Left kidney (tissue), 2 donors: ENCODE measurements around the gene PXDN. TPM values are rescaled to one million over a fixed set of nuclear protein-coding genes. Genes with fewer than 3 reads are reported as not detected.
"Not testable (repeated sequence)": the region's sequence is repeated elsewhere in the genome, so short reads cannot be mapped to it uniquely, and the experiment has no call there.

Experiments
- DNase-seq: peaks from one replicate; pipeline ENCODE4 v3.0.0-alpha.2; 2013
- polyA plus RNA-seq: library from polyadenylated mRNA; unstranded; fragments of 120-200 nt; gene quantifications from one replicate; pipeline ENCODE4 v1.2.1, GENCODE V29; 2013; ENCODE audit not compliant: insufficient read length

PXDN gene
- polyA plus RNA-seq, 1 donor = 154 TPM

DNA sequence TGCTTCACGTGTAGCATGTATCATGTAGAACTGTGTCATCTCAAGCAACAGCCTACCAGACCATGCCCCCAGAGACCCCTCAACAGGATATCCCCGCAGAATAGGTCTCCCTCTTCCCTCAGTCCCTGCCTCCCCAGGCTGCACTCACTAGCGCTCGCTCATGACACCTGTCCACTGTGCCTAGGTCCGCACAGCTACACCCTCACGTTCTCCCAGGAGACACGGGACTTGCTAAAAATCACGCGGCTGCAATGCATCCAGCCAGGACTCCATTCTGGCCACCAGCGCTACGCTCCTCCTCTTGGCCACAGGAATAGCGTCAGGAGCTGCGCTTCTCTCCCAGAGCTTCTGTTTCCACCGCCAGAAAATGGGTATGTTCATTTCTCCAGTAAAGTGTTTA is 2.5 kb downstream of the PXDN start:
- no peak for DNase-seq

DNA sequence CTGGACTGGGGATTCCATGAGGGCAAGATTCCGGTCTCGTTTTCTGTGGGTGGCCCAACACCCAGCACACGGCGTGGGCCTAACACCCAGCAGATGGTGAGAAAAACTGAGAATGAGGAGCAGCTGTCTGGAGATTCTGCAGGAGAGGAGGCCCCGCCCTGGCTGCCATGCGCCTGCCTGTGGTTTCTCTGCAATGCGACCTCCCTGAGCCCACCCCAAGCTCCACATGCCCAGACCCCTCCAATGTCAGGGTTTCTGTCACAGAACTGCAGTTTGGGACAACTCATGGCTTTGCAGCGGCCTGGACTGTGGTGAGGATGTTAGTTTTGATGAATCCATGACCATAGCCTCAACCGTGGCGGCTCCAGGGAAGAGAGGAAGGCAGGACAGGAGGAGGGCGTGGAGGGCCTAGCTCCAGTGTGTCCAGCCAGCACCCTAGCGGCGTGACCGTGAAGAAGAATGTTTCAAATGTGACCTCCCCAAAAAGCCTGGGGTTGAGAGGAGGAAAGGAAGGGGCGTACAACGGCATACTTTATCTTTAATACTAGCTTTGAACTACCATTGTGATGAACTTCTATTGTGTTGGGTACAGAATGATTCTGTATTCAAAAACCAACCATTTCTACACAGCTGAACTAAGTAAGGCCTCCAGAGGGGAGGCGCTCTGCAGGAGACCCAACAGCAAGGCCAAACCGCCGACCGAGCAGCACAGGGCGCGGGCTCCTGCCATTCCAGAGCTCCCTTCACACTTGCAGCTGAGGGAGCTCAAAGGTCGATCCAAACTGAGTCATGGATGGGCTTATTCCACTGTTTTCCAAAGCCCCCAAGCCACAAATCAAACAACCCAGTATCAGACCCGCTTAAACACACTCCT is 3.4 kb downstream of the PXDN start:
- no peak for DNase-seq

DNA sequence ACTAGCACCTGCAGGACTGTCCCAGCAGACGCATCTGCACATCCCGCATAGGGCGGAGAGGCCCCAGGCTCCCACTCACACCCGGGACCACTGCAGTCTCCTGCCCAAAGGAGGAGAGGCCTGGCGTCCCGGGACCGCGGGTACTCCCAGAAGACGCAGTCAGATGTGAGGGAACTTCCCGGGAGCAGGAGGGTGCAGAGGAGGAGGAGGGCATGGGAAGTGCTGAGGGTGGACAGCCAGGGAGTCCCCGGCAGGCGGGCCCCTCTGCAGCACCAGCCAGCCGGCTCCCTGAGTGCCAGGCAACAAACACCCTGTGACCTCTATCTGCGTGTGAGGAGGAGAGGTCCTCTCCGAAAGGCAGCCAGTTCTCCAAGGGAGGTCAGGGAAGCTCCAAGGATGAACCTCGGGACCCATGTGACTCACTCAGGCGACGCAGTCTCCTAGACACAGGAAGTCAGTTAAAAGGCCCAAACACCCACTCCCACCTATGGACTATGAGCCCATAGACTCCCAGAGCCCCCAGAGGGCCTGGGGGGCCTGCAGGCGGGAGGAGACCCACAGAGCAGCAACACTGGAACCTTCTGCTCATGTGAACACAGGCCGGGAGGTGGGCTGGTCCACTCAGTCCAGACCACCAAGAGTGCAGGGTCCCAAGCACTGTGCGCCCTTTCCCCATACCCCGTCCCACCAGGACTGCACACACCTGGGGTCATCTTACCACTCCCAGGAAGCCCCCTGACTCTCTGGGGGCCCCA is 4.2 kb downstream of the PXDN start:
- DNase-seq = no peak

- no peak for DNase-seq
Measured at GRCh38 chr2:1739322-1739957, 4.9 kb downstream of the PXDN start.

- DNase-seq = no peak
Measured at GRCh38 chr2:1738646-1739302, 5.5 kb downstream of the PXDN start.

- no peak for DNase-seq
Measured at GRCh38 chr2:1738163-1738562, 6.2 kb downstream of the PXDN start.

GRCh38 chr2:1736997-1737480 is 7.3 kb downstream of the PXDN start:
- no peak for DNase-seq

GRCh38 chr2:1736045-1736444 is 8.3 kb downstream of the PXDN start:
- DNase-seq = no peak

DNA sequence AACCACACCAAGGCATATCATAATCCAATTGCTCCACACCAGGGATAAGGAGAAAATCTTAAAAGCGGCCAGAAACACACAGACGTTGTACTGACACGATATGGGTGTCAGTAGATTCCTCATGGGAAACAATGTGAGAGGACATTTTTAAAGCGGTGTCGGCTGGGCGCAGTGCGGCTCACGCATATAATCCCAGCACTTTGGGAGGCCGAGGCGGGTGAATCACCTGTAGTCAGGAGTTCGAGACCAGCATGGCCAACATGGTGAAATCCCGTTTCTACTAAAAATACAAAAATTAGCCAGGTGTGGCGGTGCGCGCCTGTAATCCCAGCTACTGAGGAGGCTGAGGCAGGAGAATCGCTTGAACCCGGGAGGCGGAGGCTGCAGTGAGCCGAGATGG is 11.0 kb downstream of the PXDN start:
- DNase-seq = not testable (repeated sequence)

DNA sequence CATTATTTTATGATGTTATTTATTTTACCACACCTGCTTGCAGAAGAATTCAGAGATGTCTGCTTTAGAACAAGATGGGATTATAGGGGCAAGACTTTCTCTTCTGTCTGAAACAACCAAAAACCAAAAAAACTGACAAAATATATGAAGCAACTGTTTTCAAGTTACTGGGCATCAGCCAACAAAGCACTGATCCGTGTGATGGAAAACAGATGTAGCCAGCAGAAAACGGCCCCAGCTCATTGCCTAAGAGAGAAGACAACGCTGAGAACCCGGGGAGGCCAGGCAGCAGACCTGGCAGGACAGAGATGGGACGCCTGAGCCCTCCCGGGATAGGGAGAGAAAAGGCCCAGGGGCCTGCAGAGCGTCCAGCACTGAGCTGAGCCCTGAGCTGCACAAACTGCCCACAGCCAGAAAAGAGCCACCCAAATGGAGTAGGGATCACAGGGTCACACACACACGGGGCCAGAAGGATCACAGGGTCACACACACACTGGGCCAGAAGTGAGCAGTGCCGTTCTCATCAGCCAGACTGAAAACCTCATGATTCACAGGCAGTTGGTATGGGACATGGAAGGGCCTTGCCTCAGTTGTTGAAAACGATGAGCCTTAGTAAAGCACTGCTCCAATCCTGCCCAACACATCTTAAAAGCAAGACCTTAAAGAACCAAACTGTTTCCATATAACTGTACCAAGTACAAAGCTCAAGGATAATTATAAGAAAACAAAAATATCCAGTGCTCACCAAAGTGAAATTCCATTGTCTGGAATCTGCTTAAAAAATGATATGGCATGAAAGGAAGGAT is 12.1 kb downstream of the PXDN start:
- DNase-seq = no peak

DNA sequence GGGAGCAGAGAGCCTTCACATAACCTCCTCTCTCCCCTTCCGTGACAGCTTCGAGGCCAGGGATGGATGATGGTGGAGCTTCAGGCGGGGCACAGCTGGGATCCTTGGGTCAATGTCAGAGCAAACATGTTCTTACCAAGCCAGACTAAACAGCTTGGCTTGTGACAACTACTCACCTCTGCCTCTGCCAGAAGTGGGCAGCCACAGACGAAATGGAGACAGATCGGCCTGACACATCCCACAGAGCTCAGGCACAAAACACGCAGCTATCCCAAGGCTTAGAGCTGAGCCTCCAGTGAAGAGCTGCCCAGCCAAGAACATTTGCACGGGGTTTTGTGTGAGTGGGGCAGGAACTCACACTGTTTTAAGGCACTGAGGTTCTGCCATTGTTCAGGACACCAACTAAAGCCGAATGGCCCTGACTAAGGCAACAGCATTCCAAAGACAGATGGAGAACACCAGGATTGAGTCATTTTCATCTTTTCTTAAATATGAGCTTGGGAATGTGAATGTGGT is 12.8 kb downstream of the PXDN start:
- no peak for DNase-seq

DNA sequence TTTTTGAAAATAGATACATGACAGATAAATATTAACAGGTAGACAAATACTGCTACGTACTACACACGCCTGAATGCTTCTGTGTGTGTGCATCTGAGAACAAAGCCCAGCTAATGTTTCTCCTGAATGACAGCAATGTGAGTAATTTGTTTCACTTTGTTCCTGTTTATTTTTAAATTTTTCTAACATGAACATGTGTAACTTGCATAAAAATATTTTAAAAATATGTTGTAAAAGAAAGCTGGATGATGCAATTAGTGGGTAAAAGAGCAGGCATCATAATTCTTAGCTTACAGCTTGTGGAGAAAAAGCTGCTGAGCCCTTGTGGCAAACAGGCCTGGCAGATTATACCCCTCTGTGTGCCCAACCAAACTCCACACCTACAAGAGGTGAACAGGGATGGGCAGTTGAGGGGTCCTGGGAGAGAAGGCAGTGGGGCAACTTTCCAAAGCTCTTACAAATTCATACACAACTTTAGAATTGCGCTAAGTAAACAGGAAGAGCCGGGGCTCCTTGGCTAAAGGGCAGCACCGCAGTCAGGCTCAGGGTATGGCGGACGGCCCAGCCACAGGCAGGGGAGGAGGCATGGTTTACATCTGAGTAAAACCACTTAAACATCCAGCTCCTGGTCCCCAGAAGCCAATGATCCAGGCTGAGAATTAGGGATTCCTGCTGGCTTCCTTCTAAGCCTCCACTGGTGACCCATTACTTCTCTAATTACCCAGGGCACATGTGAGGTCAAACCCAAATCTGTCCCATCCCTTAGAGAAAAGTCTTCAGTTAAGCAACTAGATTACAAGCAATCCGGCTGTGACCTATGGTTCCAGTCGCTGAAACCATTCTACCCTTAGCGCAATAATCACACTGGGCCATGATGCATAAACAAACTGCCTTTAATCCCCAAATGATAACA is 14.0 kb downstream of the PXDN start:
- DNase-seq = no peak

- DNase-seq = no peak
Measured at GRCh38 chr2:1729242-1729641, 15.1 kb downstream of the PXDN start.

GRCh38 chr2:1728821-1729220 is 15.5 kb downstream of the PXDN start:
- no peak for DNase-seq

DNA sequence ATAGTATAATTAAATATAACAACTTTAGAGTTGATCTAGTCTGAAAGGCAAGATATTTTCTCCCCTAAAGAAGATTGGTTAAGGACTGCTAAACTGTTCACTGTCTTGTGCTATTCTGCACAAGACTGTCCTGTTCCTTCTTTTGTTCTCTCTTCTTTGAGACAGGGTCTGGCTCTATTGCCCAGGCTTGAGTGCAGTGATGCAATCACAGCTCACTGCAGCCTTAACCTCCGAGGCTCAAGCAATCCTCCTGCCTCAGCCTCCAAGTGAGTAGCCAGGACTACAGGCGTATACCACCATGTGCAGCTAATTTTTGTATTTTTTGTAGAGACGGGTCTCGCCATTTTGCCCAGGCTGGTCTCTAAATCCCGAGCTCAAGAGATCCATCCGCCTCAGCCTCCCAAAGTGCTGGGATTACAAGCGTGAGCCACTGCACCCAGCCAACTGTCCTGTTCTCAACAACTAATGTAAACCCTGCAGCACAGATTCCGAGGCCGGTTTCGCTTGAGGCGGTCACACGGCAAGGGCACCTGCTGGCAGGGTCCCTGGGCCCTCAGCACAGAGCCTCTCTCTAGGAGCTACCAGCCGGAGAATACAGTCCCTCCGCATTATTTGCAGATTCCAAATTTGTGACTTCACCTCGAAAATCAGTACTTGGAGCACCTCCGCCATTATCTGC is 16.4 kb downstream of the PXDN start:
- DNase-seq = no peak

- DNase-seq = no peak
Measured at GRCh38 chr2:1727101-1727771, 17.1 kb downstream of the PXDN start.

DNA sequence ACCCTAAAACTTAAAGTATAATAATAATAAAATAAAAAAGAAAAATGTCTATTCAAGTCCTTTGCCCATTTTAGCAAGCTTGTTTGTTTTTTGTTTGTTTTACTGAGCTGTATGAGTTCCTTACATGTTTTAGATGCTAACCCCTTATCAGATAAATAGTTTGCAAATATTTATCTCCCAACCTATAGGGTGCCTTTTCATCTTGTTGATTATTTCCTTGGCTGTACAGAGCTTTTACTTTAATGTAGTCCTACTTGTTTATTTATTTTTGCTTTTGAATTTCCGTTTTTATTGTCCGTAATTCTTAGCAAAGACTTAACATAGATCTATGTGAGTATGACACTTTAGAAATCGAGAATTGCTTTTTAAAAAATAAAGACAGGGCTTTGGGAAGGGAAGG is 17.8 kb downstream of the PXDN start:
- no peak for DNase-seq

- DNase-seq = not testable (repeated sequence)
Measured at GRCh38 chr2:1724351-1724750, 20.0 kb downstream of the PXDN start.
